Measurements from ENCODE around the gene CLEC12A.

DNA sequence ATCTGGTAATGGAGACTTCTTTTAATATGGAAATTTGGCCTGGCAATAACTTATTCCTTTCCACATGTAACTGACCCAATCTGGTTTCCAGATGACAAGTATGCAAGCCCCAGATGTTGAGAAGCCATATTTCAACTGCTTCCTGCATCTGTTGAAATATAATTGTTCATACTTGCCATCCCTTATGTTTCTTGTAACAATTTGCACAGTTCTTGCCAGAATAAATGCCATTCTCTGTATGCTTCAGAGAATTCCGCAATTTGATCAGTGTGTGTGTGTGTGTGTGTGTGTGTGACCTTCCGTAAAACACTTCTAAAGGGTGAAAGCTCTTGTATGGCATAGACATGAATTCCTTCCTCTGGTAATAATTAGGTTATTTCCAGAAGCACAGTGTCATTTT, 37.3 kb upstream of the CLEC12A start:
- TF ChIP-seq, protein P1, sequence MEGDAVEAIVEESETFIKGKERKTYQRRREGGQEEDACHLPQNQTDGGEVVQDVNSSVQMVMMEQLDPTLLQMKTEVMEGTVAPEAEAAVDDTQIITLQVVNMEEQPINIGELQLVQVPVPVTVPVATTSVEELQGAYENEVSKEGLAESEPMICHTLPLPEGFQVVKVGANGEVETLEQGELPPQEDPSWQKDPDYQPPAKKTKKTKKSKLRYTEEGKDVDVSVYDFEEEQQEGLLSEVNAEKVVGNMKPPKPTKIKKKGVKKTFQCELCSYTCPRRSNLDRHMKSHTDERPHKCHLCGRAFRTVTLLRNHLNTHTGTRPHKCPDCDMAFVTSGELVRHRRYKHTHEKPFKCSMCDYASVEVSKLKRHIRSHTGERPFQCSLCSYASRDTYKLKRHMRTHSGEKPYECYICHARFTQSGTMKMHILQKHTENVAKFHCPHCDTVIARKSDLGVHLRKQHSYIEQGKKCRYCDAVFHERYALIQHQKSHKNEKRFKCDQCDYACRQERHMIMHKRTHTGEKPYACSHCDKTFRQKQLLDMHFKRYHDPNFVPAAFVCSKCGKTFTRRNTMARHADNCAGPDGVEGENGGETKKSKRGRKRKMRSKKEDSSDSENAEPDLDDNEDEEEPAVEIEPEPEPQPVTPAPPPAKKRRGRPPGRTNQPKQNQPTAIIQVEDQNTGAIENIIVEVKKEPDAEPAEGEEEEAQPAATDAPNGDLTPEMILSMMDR (IDR thresholded peaks at IDR 0.05), result no peak
- no peak for TF ChIP-seq POLR2A (IDR thresholded peaks at IDR 0.05)
- TF ChIP-seq POLR2AphosphoS5 (IDR thresholded peaks at IDR 0.05), result no peak
- no peak for TF ChIP-seq EP300 (IDR thresholded peaks at IDR 0.05)

Measured in stomach (tissue), 4 donors.